ENCODE measurements around the gene NRP1. TPM values are rescaled to one million over a fixed set of nuclear protein-coding genes. Genes with fewer than 3 reads are reported as not detected.

Gene NRP1
- total RNA-seq, 1 donor from 2014 or later: 122 TPM

- no peak for DNase-seq (ENCODE audit: low spot score in 2 of 2)
- no peak overlapping the region for H3K4me3 ChIP-seq
- H3K27ac ChIP-seq: no peak overlapping the region
- no peaks in the 10 kb centered on the region for H3K27me3 ChIP-seq
- no peaks in the 10 kb centered on the region for H3K36me3 ChIP-seq
- intact Hi-C loops (cut with DNase I): loop anchor here (5.0 kb wide), 1 partner anchor 43 kb away; the partner anchor contains the start of gene NRP1
- no peaks in the 10 kb centered on the region for H3K9me3 ChIP-seq
- H3K4me1 ChIP-seq: peaks cover 10 to 60% of the 10 kb centered on the region in 2 donors
- TF ChIP-seq, protein P1, sequence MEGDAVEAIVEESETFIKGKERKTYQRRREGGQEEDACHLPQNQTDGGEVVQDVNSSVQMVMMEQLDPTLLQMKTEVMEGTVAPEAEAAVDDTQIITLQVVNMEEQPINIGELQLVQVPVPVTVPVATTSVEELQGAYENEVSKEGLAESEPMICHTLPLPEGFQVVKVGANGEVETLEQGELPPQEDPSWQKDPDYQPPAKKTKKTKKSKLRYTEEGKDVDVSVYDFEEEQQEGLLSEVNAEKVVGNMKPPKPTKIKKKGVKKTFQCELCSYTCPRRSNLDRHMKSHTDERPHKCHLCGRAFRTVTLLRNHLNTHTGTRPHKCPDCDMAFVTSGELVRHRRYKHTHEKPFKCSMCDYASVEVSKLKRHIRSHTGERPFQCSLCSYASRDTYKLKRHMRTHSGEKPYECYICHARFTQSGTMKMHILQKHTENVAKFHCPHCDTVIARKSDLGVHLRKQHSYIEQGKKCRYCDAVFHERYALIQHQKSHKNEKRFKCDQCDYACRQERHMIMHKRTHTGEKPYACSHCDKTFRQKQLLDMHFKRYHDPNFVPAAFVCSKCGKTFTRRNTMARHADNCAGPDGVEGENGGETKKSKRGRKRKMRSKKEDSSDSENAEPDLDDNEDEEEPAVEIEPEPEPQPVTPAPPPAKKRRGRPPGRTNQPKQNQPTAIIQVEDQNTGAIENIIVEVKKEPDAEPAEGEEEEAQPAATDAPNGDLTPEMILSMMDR (IDR thresholded peaks at IDR 0.05): no peak
Measured at GRCh38 chr10:33289776-33290175, 44.7 kb downstream of the NRP1 start.

DNA sequence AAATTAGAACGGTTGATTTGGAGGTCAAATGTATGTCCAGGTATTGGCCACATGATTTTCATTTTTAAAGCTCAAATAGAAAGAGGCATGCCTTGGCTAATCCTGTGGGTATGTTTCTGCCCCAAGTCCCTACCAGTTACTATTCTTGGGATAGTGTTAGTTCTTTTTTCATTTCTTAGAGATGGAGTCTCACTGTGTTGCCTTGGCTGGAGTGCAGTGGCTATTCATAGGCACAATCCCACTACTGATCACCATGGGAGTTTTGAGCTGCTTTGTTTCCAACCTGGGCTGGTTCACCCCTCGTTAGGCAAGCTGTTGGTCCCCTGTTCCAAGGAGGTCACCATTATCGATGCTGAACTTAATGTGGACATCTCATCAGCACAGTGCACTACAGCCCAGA, 46.3 kb downstream of the NRP1 start:
- TF ChIP-seq, protein P1 (IDR thresholded peaks at IDR 0.05): no peak
- Histone ChIP-seq H3K27me3 (no peaks in the 10 kb centered on the region), H3K4me3 (no peak overlapping the region), H3K36me3 (no peaks in the 10 kb centered on the region), H3K27ac (peak overlapping the region; percentile 73 to 75), H3K4me1 (peaks cover 10 to 56% of the 10 kb centered on the region in 2 donors), H3K9me3 (no peaks in the 10 kb centered on the region)
- no peak for DNase-seq (ENCODE audit: low spot score in 2 of 2)
- intact Hi-C loops (cut with DNase I): loop anchor here (5.0 kb wide), 1 partner anchor 44 kb away; the partner anchor contains the start of gene NRP1

- Histone ChIP-seq H3K36me3 (no peaks in the 10 kb centered on the region), H3K27ac (peak overlapping the region; percentile 73 to 75), H3K27me3 (no peaks in the 10 kb centered on the region), H3K9me3 (no peaks in the 10 kb centered on the region), H3K4me1 (peaks cover 10 to 47% of the 10 kb centered on the region in 2 donors), H3K4me3 (no peak overlapping the region)
- TF ChIP-seq, protein P1 (IDR thresholded peaks at IDR 0.05): no peak
- intact Hi-C loops (cut with DNase I): loop anchor here (2.0 to 5.0 kb wide), 2 partner anchors 14 to 45 kb away; partner anchors contain the start of gene NRP1
- DNase-seq (ENCODE audit: low spot score in 2 of 2): no peak
Measured at GRCh38 chr10:33287112-33287511, 47.4 kb downstream of the NRP1 start.

GRCh38 chr10:33286157-33286934, 48.1 kb downstream of the NRP1 start:
- H3K9me3 ChIP-seq: no peaks in the 10 kb centered on the region
- no peaks in the 10 kb centered on the region for H3K36me3 ChIP-seq
- peak overlapping the region; percentile 73 to 75 for H3K27ac ChIP-seq
- no peak overlapping the region for H3K4me3 ChIP-seq
- peaks cover 10 to 43% of the 10 kb centered on the region in 2 donors for H3K4me1 ChIP-seq
- DNase-seq (ENCODE audit: low spot score in 2 of 2): peak in 1 of 2 donors; percentile 80
- TF ChIP-seq, protein P1 (IDR thresholded peaks at IDR 0.05): no peak
- no peaks in the 10 kb centered on the region for H3K27me3 ChIP-seq
- intact Hi-C loops (cut with DNase I): loop anchor here (2.0 to 5.0 kb wide), 2 partner anchors 14 to 46 kb away; partner anchors contain the start of gene NRP1

DNA sequence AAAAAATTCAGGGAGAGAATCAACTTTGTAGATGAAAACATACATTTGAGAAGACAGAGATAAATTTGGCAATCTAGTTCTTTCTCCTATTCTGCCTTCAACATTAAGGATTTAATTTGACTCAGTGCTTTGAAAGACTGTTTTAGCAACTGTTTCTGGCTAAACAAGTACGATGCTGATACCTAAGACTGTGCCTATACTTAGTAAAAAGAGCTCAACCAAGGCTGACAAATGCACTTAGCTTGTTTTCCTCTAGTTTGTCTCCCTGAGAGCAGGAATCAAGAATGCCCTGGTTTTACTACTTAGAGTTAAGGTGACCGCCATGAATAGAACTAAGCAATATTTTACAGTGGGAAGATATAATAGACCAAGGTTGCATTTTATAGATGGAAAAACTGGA, 49.5 kb downstream of the NRP1 start:
- Histone ChIP-seq H3K36me3 (no peaks in the 10 kb centered on the region), H3K27ac (peak overlapping the region; percentile 73 to 75), H3K9me3 (no peaks in the 10 kb centered on the region), H3K27me3 (no peaks in the 10 kb centered on the region), H3K4me3 (no peak overlapping the region), H3K4me1 (peaks cover 10 to 40% of the 10 kb centered on the region in 2 donors)
- TF ChIP-seq, protein P1 (IDR thresholded peaks at IDR 0.05): no peak
- no peak for DNase-seq (ENCODE audit: low spot score in 2 of 2)
- intact Hi-C loops (cut with DNase I): loop anchor here (5.0 kb wide), 1 partner anchor 47 kb away; the partner anchor contains the start of gene NRP1
